GM23338 (cell line): ENCODE measurements around the gene PFN1. TPM values are rescaled to one million over a fixed set of nuclear protein-coding genes. Genes with fewer than 3 reads are reported as not detected.

ENCODE experiments used
- ATAC-seq: fragments of 200-7000 bp; cut with Tn5 transposase; 3 replicates; pipeline ENCODE4 v1.9.1; 2020
- DNase-seq: peaks from one replicate; pipeline ENCODE4 v3.0.0-alpha.2; 2015; ENCODE audit warnings: low spot score
- H2AFZ ChIP-seq: fragments of 200-600 bp; sonication (generic); 2 replicates; pipeline ENCODE4 v1.8.0; 2016; ENCODE audit warnings: antibody characterized with exemption, mild to moderate bottlenecking, moderate library complexity
- H3F3A ChIP-seq: fragments of 200-600 bp; sonication (generic); replicated peaks from 2 replicates; pipeline ENCODE4 v1.8.0; 2017; ENCODE audit warnings: antibody characterized with exemption, mixed run types, low read depth
- H3K27ac ChIP-seq: fragments of 200-600 bp; sonication (generic); 2 replicates; pipeline ENCODE4 v1.6.1; 2016; ENCODE audit warnings: low read depth
- H3K27me3 ChIP-seq: fragments of 200-600 bp; sonication (generic); 2 replicates; pipeline ENCODE4 v1.8.0; 2016; ENCODE audit warnings: mild to moderate bottlenecking, mixed run types, moderate library complexity; ENCODE audit not compliant: insufficient read depth
- H3K36me3 ChIP-seq: fragments of 200-600 bp; sonication (generic); 2 replicates; pipeline ENCODE4 v1.8.0; 2016; ENCODE audit warnings: mild to moderate bottlenecking; ENCODE audit not compliant: insufficient read depth
- H3K4me1 ChIP-seq: fragments of 200-600 bp; sonication (generic); 2 replicates; pipeline ENCODE4 v1.8.0; 2016; ENCODE audit warnings: mild to moderate bottlenecking, moderate library complexity; ENCODE audit not compliant: insufficient read depth
- H3K4me2 ChIP-seq: fragments of 200-600 bp; sonication (generic); 2 replicates; pipeline ENCODE4 v1.7.1; 2017; ENCODE audit warnings: mixed run types
- H3K4me3 ChIP-seq: fragments of 200-600 bp; sonication (generic); 2 replicates; pipeline ENCODE4 v1.6.1; 2016; ENCODE audit warnings: mixed run types
- H3K79me2 ChIP-seq: fragments of 200-600 bp; sonication (generic); replicated peaks from 2 replicates; pipeline ENCODE4 v1.8.0; 2017; ENCODE audit warnings: mild to moderate bottlenecking; ENCODE audit not compliant: insufficient read depth
- H3K9me2 ChIP-seq: fragments of 200-600 bp; sonication (generic); 2 replicates; pipeline ENCODE4 v1.8.0; 2017; ENCODE audit not compliant: insufficient read depth
- H4K20me1 ChIP-seq: fragments of 200-600 bp; sonication (generic); replicated peaks from 2 replicates; pipeline ENCODE4 v1.8.0; 2017; ENCODE audit warnings: mild to moderate bottlenecking; ENCODE audit not compliant: insufficient read depth
- H3K27ac Mint-ChIP-seq: 2 replicates; pipeline ENCODE4 v1.8.0; 2020; ENCODE audit warnings: inconsistent platforms, mild to moderate bottlenecking, moderate library complexity, mixed read lengths
- H3K27me3 Mint-ChIP-seq: 3 replicates; pipeline ENCODE4 v1.8.0; 2022; ENCODE audit warnings: low read depth, mild to moderate bottlenecking, moderate library complexity, mixed read lengths, inconsistent platforms; ENCODE audit not compliant: insufficient read depth, poor library complexity
- H3K36me3 Mint-ChIP-seq: 3 replicates; pipeline ENCODE4 v1.8.0; 2021; ENCODE audit warnings: low read depth, mild to moderate bottlenecking, inconsistent platforms, moderate library complexity, mixed read lengths
- H3K4me1 Mint-ChIP-seq: 3 replicates; pipeline ENCODE4 v1.8.0; 2020; ENCODE audit warnings: mild to moderate bottlenecking, inconsistent platforms, mixed read lengths
- H3K4me3 Mint-ChIP-seq: 3 replicates; pipeline ENCODE4 v1.8.0; 2021; ENCODE audit warnings: moderate library complexity, mild to moderate bottlenecking, inconsistent platforms, mixed read lengths
- H3K9me3 Mint-ChIP-seq: 3 replicates; pipeline ENCODE4 v1.8.0; 2020; ENCODE audit warnings: moderate library complexity, mild to moderate bottlenecking, inconsistent platforms, mixed read lengths
- CREB1 ChIP-seq: fragments of 250-450 bp; sonication (Bioruptor Pico); IDR thresholded peaks from 2 replicates; pipeline ENCODE4 v1.5.0; 2020; ENCODE audit warnings: low read depth, mild to moderate bottlenecking, moderate library complexity
- CTCF ChIP-seq, 2 experiments: fragments of 200-600 bp in 1 of 2; sonication (generic) in 1 of 2; conservative IDR thresholded peaks; 2 replicates each; pipeline versions ENCODE4 v1.5.1 to v1.6.1; 2016 to 2017; ENCODE audit warnings: antibody characterized with exemption in 2 of 2, low read depth in 2 of 2, mild to moderate bottlenecking in 2 of 2, moderate library complexity in 1 of 2
- EZH2 ChIP-seq: fragments of 200-600 bp; sonication (generic); IDR thresholded peaks from one replicate; pipeline ENCODE4 v1.8.0; 2017; ENCODE audit warnings: antibody characterized with exemption, mild to moderate bottlenecking, low read depth; ENCODE audit not compliant: unreplicated experiment
- JUNB ChIP-seq: IDR thresholded peaks from one replicate; pipeline ENCODE4 v1.6.1; 2016; ENCODE audit warnings: antibody characterized with exemption; ENCODE audit not compliant: unreplicated experiment
- REST ChIP-seq: IDR thresholded peaks from one replicate; pipeline ENCODE4 v1.6.1; 2018; ENCODE audit warnings: antibody characterized with exemption; ENCODE audit not compliant: unreplicated experiment
- STAT1 ChIP-seq: IDR thresholded peaks from one replicate; pipeline ENCODE4 v1.6.1; 2016; ENCODE audit warnings: antibody characterized with exemption; ENCODE audit not compliant: unreplicated experiment
- ZNF331 ChIP-seq: fragments of 250-450 bp; sonication (Bioruptor Pico); IDR thresholded peaks from 2 replicates; pipeline ENCODE4 v1.5.0; 2020; ENCODE audit warnings: low read depth, mild to moderate bottlenecking, moderate library complexity
- polyA plus RNA-seq: library from polyadenylated mRNA; unstranded; fragments of >200 nt; fragmentation: Nextera tagmentation; extraction: Ambion mirVana; gene quantifications from 2 replicates; pipeline ENCODE4 v1.2.1, GENCODE V29; 2016
- total RNA-seq: library from RNA; depleted of rRNA; stranded (reverse); fragments of >200 nt; shearing (Covaris generic); gene quantifications from 2 replicates; pipeline ENCODE4 v1.2.3, GENCODE V29; 2014

The PFN1 gene
- total and polyA plus RNA-seq, 2 experiments from 2014 or later, result 2,002 to 3,709 TPM

- no peak overlapping the region for H3K4me3 Mint-ChIP-seq
- peaks cover 21% of the 10 kb centered on the region for H3K27me3 Mint-ChIP-seq
- H3F3A ChIP-seq, result peaks cover 16% of the 10 kb centered on the region; the same call in 1 of the 2 replicates
- H3K27ac Mint-ChIP-seq, result no peak overlapping the region; the same call in 1 of the 2 replicates
- peaks cover 18% of the 10 kb centered on the region for H3K9me3 Mint-ChIP-seq
- no peaks in the 10 kb centered on the region; the same call in 1 of the 2 replicates for H3K36me3 ChIP-seq
- peak; percentile 99 for DNase-seq
- H2AFZ ChIP-seq, result no peak overlapping the region; the same call in 1 of the 2 replicates
- peak overlapping the region; percentile 69 for H3K4me3 ChIP-seq
- H3K27me3 ChIP-seq, result no peaks in the 10 kb centered on the region
- H3K36me3 Mint-ChIP-seq, result peaks cover 61% of the 10 kb centered on the region
- peak overlapping the region; percentile 97 for H3K27ac ChIP-seq
- ATAC-seq, result peak; percentile 86
- peaks cover 18% of the 10 kb centered on the region for H3K4me1 ChIP-seq
- no peaks in the 10 kb centered on the region for H3K9me2 ChIP-seq
- H3K4me1 Mint-ChIP-seq, result peaks cover 23% of the 10 kb centered on the region
- peaks cover 38% of the 10 kb centered on the region for H3K79me2 ChIP-seq
- peak; percentile 64 for TF ChIP-seq CREB1 (CRISPR knock-in tag)
- no peak for TF ChIP-seq EZH2
- H3K4me2 ChIP-seq, result peak overlapping the region; percentile 86
- H4K20me1 ChIP-seq, result 0 out of 2 replicates have a peak, but pooled peaks cover 9% of the 10 kb centered on the region
Measured at GRCh38 chr17:4966844-4967538, 18.7 kb upstream of the PFN1 start.

- Mint-ChIP-seq H3K27ac (no peak overlapping the region; the same call in 1 of the 2 replicates), H3K9me3 (peaks cover 18% of the 10 kb centered on the region), H3K4me3 (peak overlapping the region; percentile 54; the same call in 2 of the 3 replicates), H3K27me3 (peaks cover 18% of the 10 kb centered on the region), H3K36me3 (peaks cover 55% of the 10 kb centered on the region), H3K4me1 (peaks cover 26% of the 10 kb centered on the region)
- Histone ChIP-seq H3K9me2 (no peaks in the 10 kb centered on the region), H3F3A (peaks cover 16% of the 10 kb centered on the region; the same call in 1 of the 2 replicates), H3K27ac (no peak overlapping the region), H3K79me2 (peaks cover 38% of the 10 kb centered on the region), H4K20me1 (0 out of 2 replicates have a peak, but pooled peaks cover under 1% of the 10 kb centered on the region), H3K27me3 (no peaks in the 10 kb centered on the region), H3K4me3 (no peak overlapping the region), H2AFZ (no peak overlapping the region), H3K36me3 (no peaks in the 10 kb centered on the region; the same call in 1 of the 2 replicates), H3K4me2 (peak overlapping the region; percentile 86; the same call in 1 of the 2 replicates), H3K4me1 (peaks cover 22% of the 10 kb centered on the region)
- DNase-seq (no peak), ATAC-seq (no peak)
- TF ChIP-seq ZNF331 (CRISPR knock-in tag), result no peak
- no peak for TF ChIP-seq CREB1 (CRISPR knock-in tag)
- no peak for TF ChIP-seq STAT1
- TF ChIP-seq CTCF (conservative IDR thresholded peaks at IDR 0.05; ENCODE audit: low read depth in 2 of 2), result no peak
- no peak for TF ChIP-seq REST
- TF ChIP-seq JUNB, result no peak
Measured at GRCh38 chr17:4965311-4965986, 17.1 kb upstream of the PFN1 start.
